K562 (cell line): ENCODE results near the gene DNAAF1. TPM values are rescaled to one million over a fixed set of nuclear protein-coding genes. Genes with fewer than 3 reads are reported as not detected.

ENCODE experiments used
- C11orf30 ChIP-seq: fragments of 450-650 bp; IDR thresholded peaks from 2 replicates; pipeline ENCODE4 v1.6.1; 2016; ENCODE audit warnings: low read depth, mild to moderate bottlenecking
- EP400 ChIP-seq: fragments of 450-650 bp; IDR thresholded peaks from 2 replicates; pipeline ENCODE4 v1.6.1; 2017; ENCODE audit warnings: antibody characterized with exemption, mild to moderate bottlenecking, moderate library complexity
- PHF20 ChIP-seq: fragments of 450-650 bp; IDR thresholded peaks from 2 replicates; pipeline ENCODE4 v1.6.1; 2018; ENCODE audit not compliant: partially characterized antibody
- RFX7 ChIP-seq: fragments of 250-450 bp; sonication (Bioruptor Pico); IDR thresholded peaks from 2 replicates; pipeline ENCODE4 v1.5.1; 2021; ENCODE audit warnings: mild to moderate bottlenecking
- ZNF384 ChIP-seq: IDR thresholded peaks from 2 replicates; pipeline ENCODE4 v1.6.1; 2012; ENCODE audit warnings: low read depth, low read length, improper control_type of control experiment
- ZNF57 ChIP-seq: fragments of 450-650 bp; formaldehyde crosslinking; IDR thresholded peaks from 2 replicates; pipeline ENCODE4 v1.4.0; 2020; ENCODE audit warnings: mild to moderate bottlenecking, moderate library complexity
- ZNF785 ChIP-seq: fragments of 250-450 bp; sonication (Bioruptor Pico); IDR thresholded peaks from 2 replicates; pipeline ENCODE4 v1.4.0; 2020; ENCODE audit warnings: mild to moderate bottlenecking
- polyA plus RNA-seq, 8 experiments: library from polyadenylated mRNA; depleted of rRNA in 4 of 8; stranded (reverse) in 5 of 8; unstranded in 3 of 8; fragments of >200 nt; fragmentation: Nextera tagmentation in 2 of 8; fragmentation: Illumina TruSeq in 1 of 8; extraction: Ambion mirVana in 2 of 8; extraction: Trizol in 1 of 8; gene quantifications; 2 replicates each; pipeline versions ENCODE4 v1.2.1 to v1.2.3, GENCODE V29; 2011 to 2014; ENCODE audit warnings: inconsistent platforms in 1 of 8, missing spikeins in 1 of 8
- total RNA-seq, 7 experiments: library from RNA; depleted of rRNA in 6 of 7; stranded (reverse); fragments of >200 nt in 6 of 7; fragmentation: Illumina TruSeq in 2 of 7; extraction: Trizol in 2 of 7; gene quantifications; 2 replicates each; pipeline versions ENCODE4 v1.2.1 to v1.2.3, GENCODE V29; 2011 to 2021; ENCODE audit warnings: low replicate concordance in 1 of 7
- TF ChIP-seq, protein P1 (sequence below): sonication (generic); formaldehyde crosslinking; IDR thresholded peaks from 2 replicates; pipeline ENCODE4 v1.4.0; 2020; ENCODE audit warnings: mild to moderate bottlenecking, missing genetic modification reagents
- TF ChIP-seq, protein P2 (sequence below): fragments of 450-650 bp; formaldehyde crosslinking; IDR thresholded peaks from 2 replicates; pipeline ENCODE4 v1.4.0; 2020; ENCODE audit warnings: mild to moderate bottlenecking, moderate library complexity
- TF ChIP-seq, protein P3 (sequence below): fragments of 250-450 bp; sonication (Bioruptor Pico); IDR thresholded peaks from 2 replicates; pipeline ENCODE4 v1.5.0; 2021; ENCODE audit warnings: mild to moderate bottlenecking, borderline replicate concordance
- TF ChIP-seq, protein P4 (sequence below): fragments of 250-450 bp; sonication (Bioruptor Pico); IDR thresholded peaks from 2 replicates; pipeline ENCODE4 v1.8.0; 2022; ENCODE audit warnings: inconsistent platforms
- TF ChIP-seq, protein P5 (sequence below), 3 experiments: IDR thresholded peaks in 2 of 3; conservative IDR thresholded peaks in 1 of 3; 2 replicates each; pipeline ENCODE4 v1.5.1; 2011 to 2012; ENCODE audit warnings: low read length in 3 of 3, mild to moderate bottlenecking in 3 of 3, control low read depth in 2 of 3, improper control_type of control experiment in 1 of 3, inconsistent platforms in 1 of 3, low read depth in 1 of 3, mixed read lengths in 1 of 3, moderate library complexity in 1 of 3; ENCODE audit not compliant: insufficient read depth in 2 of 3

Gene DNAAF1
- total and polyA plus RNA-seq, 9 of the 15 experiments (the other 6 are each of a cell fraction or from before 2014, with no cell fraction given): 0.01 TPM; not detected in 8

DNA sequence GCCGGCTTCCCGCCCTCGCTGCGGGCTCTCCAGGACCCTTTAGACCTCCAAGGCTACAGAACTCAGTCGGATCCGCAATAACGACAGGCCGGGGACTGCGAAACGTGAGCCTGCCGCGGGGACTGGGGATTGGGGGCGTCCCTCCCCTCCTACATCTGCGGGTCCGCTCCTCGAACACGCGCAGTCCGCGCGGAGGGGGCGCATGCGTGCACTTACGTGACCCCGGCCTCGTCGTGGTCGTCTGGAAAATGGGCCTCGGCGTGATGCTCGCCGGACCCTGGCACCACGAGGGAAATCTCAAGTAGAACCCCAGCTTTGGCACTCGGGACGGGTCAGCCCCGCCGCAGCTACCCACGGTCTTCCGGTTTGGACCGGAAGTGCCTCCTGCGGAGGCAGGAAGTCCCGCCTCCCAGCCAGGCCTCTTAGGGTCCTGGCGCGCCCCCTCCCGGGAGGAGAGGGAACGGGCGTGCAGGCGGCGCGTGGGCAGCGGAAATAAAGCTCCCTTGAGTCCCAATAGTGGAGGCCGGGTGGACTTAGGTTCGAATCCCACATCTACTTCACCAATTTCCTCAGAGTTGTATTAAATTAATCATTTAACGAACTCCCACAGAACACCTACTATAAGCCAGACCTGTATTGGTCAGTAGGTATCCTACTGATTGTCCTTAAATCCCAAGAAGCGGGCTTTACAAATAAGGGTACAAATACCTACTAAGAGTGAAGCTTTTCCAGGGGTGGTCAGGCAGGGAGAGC is 41.8 kb downstream of the DNAAF1 start, which contains the start of gene TAF1C (continued):
- TF ChIP-seq, protein P1, sequence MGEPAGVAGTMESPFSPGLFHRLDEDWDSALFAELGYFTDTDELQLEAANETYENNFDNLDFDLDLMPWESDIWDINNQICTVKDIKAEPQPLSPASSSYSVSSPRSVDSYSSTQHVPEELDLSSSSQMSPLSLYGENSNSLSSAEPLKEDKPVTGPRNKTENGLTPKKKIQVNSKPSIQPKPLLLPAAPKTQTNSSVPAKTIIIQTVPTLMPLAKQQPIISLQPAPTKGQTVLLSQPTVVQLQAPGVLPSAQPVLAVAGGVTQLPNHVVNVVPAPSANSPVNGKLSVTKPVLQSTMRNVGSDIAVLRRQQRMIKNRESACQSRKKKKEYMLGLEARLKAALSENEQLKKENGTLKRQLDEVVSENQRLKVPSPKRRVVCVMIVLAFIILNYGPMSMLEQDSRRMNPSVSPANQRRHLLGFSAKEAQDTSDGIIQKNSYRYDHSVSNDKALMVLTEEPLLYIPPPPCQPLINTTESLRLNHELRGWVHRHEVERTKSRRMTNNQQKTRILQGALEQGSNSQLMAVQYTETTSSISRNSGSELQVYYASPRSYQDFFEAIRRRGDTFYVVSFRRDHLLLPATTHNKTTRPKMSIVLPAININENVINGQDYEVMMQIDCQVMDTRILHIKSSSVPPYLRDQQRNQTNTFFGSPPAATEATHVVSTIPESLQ (CRISPR knock-in tag): 0 out of 2 replicates have a peak, but pooled peaks have one; percentile 86
- TF ChIP-seq RFX7 (CRISPR knock-in tag): no peak
- TF ChIP-seq, protein P2, sequence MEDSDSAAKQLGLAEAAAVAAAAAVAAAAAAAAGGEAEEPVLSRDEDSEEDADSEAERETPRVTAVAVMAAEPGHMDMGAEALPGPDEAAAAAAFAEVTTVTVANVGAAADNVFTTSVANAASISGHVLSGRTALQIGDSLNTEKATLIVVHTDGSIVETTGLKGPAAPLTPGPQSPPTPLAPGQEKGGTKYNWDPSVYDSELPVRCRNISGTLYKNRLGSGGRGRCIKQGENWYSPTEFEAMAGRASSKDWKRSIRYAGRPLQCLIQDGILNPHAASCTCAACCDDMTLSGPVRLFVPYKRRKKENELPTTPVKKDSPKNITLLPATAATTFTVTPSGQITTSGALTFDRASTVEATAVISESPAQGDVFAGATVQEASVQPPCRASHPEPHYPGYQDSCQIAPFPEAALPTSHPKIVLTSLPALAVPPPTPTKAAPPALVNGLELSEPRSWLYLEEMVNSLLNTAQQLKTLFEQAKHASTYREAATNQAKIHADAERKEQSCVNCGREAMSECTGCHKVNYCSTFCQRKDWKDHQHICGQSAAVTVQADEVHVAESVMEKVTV (CRISPR knock-in tag): peak; percentile 82
- TF ChIP-seq ZNF785 (CRISPR knock-in tag): no peak
- no peak for TF ChIP-seq ZNF57 (CRISPR knock-in tag)
- 0 out of 2 replicates have a peak, but pooled peaks have one; percentile 2 for TF ChIP-seq ZNF384
- TF ChIP-seq EP400: peak; percentile 89
- TF ChIP-seq, protein P3, sequence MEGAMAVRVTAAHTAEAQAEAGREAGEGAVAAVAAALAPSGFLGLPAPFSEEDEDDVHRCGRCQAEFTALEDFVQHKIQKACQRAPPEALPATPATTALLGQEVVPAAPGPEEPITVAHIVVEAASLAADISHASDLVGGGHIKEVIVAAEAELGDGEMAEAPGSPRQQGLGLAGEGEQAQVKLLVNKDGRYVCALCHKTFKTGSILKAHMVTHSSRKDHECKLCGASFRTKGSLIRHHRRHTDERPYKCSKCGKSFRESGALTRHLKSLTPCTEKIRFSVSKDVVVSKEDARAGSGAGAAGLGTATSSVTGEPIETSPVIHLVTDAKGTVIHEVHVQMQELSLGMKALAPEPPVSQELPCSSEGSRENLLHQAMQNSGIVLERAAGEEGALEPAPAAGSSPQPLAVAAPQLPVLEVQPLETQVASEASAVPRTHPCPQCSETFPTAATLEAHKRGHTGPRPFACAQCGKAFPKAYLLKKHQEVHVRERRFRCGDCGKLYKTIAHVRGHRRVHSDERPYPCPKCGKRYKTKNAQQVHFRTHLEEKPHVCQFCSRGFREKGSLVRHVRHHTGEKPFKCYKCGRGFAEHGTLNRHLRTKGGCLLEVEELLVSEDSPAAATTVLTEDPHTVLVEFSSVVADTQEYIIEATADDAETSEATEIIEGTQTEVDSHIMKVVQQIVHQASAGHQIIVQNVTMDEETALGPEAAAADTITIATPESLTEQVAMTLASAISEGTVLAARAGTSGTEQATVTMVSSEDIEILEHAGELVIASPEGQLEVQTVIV (CRISPR knock-in tag): no peak
- TF ChIP-seq PHF20: peak; percentile 95
- TF ChIP-seq, protein P4, sequence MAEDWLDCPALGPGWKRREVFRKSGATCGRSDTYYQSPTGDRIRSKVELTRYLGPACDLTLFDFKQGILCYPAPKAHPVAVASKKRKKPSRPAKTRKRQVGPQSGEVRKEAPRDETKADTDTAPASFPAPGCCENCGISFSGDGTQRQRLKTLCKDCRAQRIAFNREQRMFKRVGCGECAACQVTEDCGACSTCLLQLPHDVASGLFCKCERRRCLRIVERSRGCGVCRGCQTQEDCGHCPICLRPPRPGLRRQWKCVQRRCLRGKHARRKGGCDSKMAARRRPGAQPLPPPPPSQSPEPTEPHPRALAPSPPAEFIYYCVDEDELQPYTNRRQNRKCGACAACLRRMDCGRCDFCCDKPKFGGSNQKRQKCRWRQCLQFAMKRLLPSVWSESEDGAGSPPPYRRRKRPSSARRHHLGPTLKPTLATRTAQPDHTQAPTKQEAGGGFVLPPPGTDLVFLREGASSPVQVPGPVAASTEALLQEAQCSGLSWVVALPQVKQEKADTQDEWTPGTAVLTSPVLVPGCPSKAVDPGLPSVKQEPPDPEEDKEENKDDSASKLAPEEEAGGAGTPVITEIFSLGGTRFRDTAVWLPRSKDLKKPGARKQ (CRISPR knock-in tag): no peak
- TF ChIP-seq C11orf30: peak; percentile 88
- TF ChIP-seq, protein P5, sequence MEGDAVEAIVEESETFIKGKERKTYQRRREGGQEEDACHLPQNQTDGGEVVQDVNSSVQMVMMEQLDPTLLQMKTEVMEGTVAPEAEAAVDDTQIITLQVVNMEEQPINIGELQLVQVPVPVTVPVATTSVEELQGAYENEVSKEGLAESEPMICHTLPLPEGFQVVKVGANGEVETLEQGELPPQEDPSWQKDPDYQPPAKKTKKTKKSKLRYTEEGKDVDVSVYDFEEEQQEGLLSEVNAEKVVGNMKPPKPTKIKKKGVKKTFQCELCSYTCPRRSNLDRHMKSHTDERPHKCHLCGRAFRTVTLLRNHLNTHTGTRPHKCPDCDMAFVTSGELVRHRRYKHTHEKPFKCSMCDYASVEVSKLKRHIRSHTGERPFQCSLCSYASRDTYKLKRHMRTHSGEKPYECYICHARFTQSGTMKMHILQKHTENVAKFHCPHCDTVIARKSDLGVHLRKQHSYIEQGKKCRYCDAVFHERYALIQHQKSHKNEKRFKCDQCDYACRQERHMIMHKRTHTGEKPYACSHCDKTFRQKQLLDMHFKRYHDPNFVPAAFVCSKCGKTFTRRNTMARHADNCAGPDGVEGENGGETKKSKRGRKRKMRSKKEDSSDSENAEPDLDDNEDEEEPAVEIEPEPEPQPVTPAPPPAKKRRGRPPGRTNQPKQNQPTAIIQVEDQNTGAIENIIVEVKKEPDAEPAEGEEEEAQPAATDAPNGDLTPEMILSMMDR (IDR thresholded peaks at IDR 0.05 in 2 of 3, conservative IDR thresholded peaks at IDR 0.05 in 1 of 3; ENCODE audit: insufficient read depth in 2 of 3, low read depth in 1 of 3, low read length in 3 of 3): peak; percentile 98 to 99 (median 99)
